Stimulated activated naive CD8-positive, alpha-beta T cell treated with anti-CD3 and anti-CD28 coated beads, Interleukin-15, amount 100 ng/mL, for 72 hours (primary cell): ENCODE measurements around the gene ZNF770.
"Not testable (repeated sequence)": the region's sequence is repeated elsewhere in the genome, so short reads cannot be mapped to it uniquely, and the experiment has no call there.

Source experiments
- ATAC-seq: fragments of 150-1000 bp; cut with Tn5 transposase; 2 replicates; pipeline ENCODE4 v1.10.0; 2021; ENCODE audit warnings: mild to moderate bottlenecking, moderate library complexity
- DNase-seq, 2 donors: peaks; one replicate each; pipeline ENCODE4 v3.0.0; 2021 to 2022
- H3K27ac Mint-ChIP-seq, 2 donors: one replicate each; pipeline ENCODE4 v1.8.0; 2022; ENCODE audit warnings: mild to moderate bottlenecking in 2 of 2, mixed read lengths in 2 of 2, moderate library complexity in 2 of 2
- H3K27me3 Mint-ChIP-seq: one replicate; pipeline ENCODE4 v1.8.0; 2022; ENCODE audit warnings: mixed read lengths
- H3K4me1 Mint-ChIP-seq: one replicate; pipeline ENCODE4 v1.8.0; 2022; ENCODE audit warnings: mild to moderate bottlenecking, mixed read lengths
- H3K4me3 Mint-ChIP-seq, 2 donors: one replicate each; pipeline ENCODE4 v1.8.0; 2022; ENCODE audit warnings: mild to moderate bottlenecking in 2 of 2, mixed read lengths in 2 of 2, moderate library complexity in 1 of 2
- H3K9me3 Mint-ChIP-seq, 2 donors: one replicate each; pipeline ENCODE4 v1.8.0; 2022; ENCODE audit warnings: mixed read lengths in 2 of 2

ZNF770 gene

DNA sequence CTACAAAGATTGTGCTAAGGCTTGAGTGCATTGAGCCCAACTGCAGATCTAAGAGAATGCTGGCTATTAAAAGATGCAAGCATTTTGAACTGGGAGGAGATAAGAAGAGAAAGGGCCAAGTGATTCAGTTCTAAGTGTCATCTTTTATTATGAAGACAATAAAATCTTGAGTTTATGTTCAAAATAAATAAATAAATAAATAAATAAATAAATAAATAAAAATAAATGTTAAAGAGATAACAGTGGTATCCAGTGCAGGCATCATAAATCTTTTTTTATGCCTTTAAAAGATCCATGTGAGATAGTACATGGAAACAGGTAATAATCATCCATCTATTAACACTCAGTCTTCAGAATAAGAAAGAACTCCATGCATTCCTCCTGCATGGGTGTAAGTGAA lies 44.8 kb downstream of the ZNF770 start:
- H3K4me3 Mint-ChIP-seq, H3K4me1 Mint-ChIP-seq, H3K27me3 Mint-ChIP-seq, ATAC-seq, H3K27ac Mint-ChIP-seq, H3K9me3 Mint-ChIP-seq, DNase-seq: not testable (repeated sequence)

- no peaks in the 10 kb centered on the region for H3K27me3 Mint-ChIP-seq
- H3K27ac Mint-ChIP-seq: no peak overlapping the region
- no peaks in the 10 kb centered on the region for H3K9me3 Mint-ChIP-seq
- no peaks in the 10 kb centered on the region for H3K4me1 Mint-ChIP-seq
- DNase-seq (no peak), ATAC-seq (no peak)
- H3K4me3 Mint-ChIP-seq: no peak overlapping the region
Measured at GRCh38 chr15:34942363-34942762, 45.7 kb downstream of the ZNF770 start.

DNA sequence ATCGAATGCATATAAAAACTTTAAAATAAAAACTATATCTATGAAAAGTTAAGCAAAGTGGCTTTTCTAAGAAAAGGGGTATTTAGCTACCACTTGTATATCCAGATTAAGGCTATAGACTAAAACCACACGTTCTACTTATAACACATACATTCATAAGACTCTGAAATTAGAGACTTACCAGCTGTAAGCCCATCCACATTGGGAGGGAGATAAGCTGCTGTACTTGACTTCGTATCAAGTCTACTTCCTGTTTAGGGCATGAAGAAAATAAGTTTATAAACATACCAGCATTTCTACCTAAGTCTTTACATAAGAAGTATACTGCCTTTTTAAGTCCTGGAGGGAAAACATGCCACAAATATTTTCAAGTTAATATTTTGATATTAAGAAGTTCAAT lies 46.3 kb downstream of the ZNF770 start:
- no peaks in the 10 kb centered on the region for H3K27me3 Mint-ChIP-seq
- no peak for ATAC-seq
- no peak overlapping the region for H3K27ac Mint-ChIP-seq

GRCh38 chr15:34941185-34941698 lies 46.8 kb downstream of the ZNF770 start:
- Mint-ChIP-seq H3K27ac (no peak overlapping the region), H3K27me3 (no peaks in the 10 kb centered on the region)

More for the DNA sequence above, 46.3 kb downstream of the ZNF770 start:
- no peak for DNase-seq
- Mint-ChIP-seq H3K9me3 (no peaks in the 10 kb centered on the region), H3K4me3 (no peak overlapping the region), H3K4me1 (no peaks in the 10 kb centered on the region)

GRCh38 chr15:34933432-34933975 lies 54.6 kb downstream of the ZNF770 start:
- H3K4me3 Mint-ChIP-seq: no peak overlapping the region
- H3K4me1 Mint-ChIP-seq: no peaks in the 10 kb centered on the region
- no peaks in the 10 kb centered on the region for H3K27me3 Mint-ChIP-seq
- ATAC-seq (no peak), DNase-seq (no peak)
- no peaks in the 10 kb centered on the region for H3K9me3 Mint-ChIP-seq
- H3K27ac Mint-ChIP-seq: peak overlapping the region in 1 of 2 donors; percentile 66

More at GRCh38 chr15:34941185-34941698, 46.8 kb downstream of the ZNF770 start:
- H3K9me3 Mint-ChIP-seq: no peaks in the 10 kb centered on the region
- no peaks in the 10 kb centered on the region for H3K4me1 Mint-ChIP-seq
- DNase-seq (no peak), ATAC-seq (no peak)
- H3K4me3 Mint-ChIP-seq: no peak overlapping the region

- not testable (repeated sequence) for DNase-seq, H3K27me3 Mint-ChIP-seq, ATAC-seq, H3K27ac Mint-ChIP-seq, H3K9me3 Mint-ChIP-seq, H3K4me3 Mint-ChIP-seq, H3K4me1 Mint-ChIP-seq
Measured at GRCh38 chr15:34928349-34928748, 59.7 kb downstream of the ZNF770 start.
